Lower leg skin (tissue), 4 donors: ENCODE measurements around the gene UPP2. TPM values are rescaled to one million over a fixed set of nuclear protein-coding genes. Genes with fewer than 3 reads are reported as not detected.

Experiments
- DNase-seq, 2 donors: peaks; one replicate each; pipeline ENCODE4 v3.0.0-alpha.2; 2019; ENCODE audit warnings: low spot score in 2 of 2
- H3K4me3 ChIP-seq: fragments of 200-600 bp; sonication (generic); 2 replicates; pipeline ENCODE4 v1.5.1; 2017; ENCODE audit warnings: mild to moderate bottlenecking, low read depth; ENCODE audit not compliant: poor library complexity, severe bottlenecking
- POLR2A ChIP-seq, 2 donors: fragments of 450-650 bp; IDR thresholded peaks; one replicate each; pipeline ENCODE4 v1.6.1; 2016 to 2017; ENCODE audit warnings: antibody characterized with exemption in 2 of 2, mild to moderate bottlenecking in 1 of 2, moderate library complexity in 1 of 2
- WGBS, 2 donors: methylation state at CpG; one replicate each; pipeline ENCODE4 v1.1.5; 2018; 5-methylcytosine and 5-hydroxymethylcytosine counted together
- intact Hi-C: fragments of 100-400 bp; cut with DNase I; formaldehyde crosslinking; loops from one replicate; pipeline ENCODE4 v1.15.0; 2023; ENCODE audit warnings: low total_unique reads
- total RNA-seq, 4 donors: library from RNA; depleted of rRNA; stranded (reverse); fragments of >200 nt; gene quantifications; one replicate each; pipeline ENCODE4 v1.1.0, GENCODE V29; 2016
- TF ChIP-seq, protein P1 (sequence below), 3 donors: fragments of 450-650 bp; IDR thresholded peaks; one replicate each; pipeline ENCODE4 v1.5.1; 2016; ENCODE audit warnings: antibody characterized with exemption in 3 of 3, mild to moderate bottlenecking in 3 of 3, moderate library complexity in 2 of 3

UPP2 gene
- total RNA-seq, 4 donors from 2014 or later: not detected

DNA sequence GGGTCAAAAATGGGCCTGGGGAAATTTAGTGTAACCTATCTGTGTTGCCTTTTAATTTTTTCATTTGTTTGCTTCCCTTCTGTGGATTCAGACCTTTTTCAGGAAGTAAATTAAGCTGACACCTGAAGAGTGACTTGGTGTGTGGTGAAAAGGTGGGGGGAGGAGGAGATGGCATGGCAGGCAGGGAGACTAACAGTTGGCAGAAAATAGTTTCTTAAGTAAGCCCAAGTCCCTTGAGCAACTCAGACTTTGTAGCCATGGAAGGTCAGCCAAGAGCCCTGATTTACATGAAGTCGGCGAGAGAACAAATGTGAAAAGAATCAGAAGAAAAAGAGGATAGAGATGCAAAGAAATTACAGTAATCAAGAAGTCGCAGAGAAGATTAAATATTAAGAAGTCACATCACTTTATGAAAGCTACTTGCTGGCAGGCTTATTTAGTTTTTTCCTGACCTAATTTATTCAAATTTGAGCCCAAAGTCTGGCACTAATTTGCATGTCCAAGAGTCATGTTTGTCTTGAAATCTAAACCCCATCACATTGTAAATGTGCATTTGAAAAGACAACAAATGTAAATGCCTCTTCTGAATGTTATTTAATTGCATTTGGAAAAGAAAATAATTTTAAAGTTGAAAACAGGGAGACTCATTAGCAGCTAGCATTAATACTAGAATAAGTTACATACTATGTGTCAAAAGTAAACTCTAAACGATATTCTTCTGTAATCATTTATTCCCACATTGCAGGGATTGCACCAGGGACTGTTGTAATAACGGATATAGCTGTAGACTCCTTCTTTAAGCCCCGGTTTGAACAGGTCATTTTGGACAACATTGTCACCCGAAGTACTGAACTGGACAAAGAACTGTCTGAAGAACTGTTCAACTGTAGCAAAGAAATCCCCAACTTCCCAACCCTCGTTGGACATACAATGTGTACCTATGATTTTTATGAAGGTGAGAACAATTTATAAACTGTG lies 19.3 kb downstream of the UPP2 start:
- TF ChIP-seq, protein P1, sequence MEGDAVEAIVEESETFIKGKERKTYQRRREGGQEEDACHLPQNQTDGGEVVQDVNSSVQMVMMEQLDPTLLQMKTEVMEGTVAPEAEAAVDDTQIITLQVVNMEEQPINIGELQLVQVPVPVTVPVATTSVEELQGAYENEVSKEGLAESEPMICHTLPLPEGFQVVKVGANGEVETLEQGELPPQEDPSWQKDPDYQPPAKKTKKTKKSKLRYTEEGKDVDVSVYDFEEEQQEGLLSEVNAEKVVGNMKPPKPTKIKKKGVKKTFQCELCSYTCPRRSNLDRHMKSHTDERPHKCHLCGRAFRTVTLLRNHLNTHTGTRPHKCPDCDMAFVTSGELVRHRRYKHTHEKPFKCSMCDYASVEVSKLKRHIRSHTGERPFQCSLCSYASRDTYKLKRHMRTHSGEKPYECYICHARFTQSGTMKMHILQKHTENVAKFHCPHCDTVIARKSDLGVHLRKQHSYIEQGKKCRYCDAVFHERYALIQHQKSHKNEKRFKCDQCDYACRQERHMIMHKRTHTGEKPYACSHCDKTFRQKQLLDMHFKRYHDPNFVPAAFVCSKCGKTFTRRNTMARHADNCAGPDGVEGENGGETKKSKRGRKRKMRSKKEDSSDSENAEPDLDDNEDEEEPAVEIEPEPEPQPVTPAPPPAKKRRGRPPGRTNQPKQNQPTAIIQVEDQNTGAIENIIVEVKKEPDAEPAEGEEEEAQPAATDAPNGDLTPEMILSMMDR (IDR thresholded peaks at IDR 0.05): no peak
- no peak for TF ChIP-seq POLR2A (IDR thresholded peaks at IDR 0.05)
- intact Hi-C loops: no loop called here
- 76 to 79% methylated on average over 8 of the region's 8 CpGs for WGBS, 2 donors
- no peak for DNase-seq
- H3K4me3 ChIP-seq: no peak overlapping the region

DNA sequence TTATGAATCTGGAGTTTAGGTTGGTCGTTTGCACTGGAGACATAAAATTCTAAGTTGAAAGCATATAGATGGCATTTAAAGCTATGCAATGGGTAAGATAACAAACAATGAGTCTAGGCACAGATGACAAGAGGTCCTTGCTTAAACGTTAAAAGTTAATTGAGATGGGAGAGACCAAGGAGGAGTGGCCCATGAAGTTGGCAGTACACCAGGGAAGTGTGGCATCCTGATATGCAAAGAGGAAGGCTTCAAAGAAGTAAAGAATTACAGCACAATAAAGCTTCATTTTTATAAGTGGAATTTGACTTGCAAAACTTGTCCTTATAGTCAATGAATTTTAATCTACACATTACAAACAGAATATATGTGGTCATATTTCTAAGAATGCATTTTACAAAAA lies 23.2 kb downstream of the UPP2 start:
- H3K4me3 ChIP-seq: no peak overlapping the region
- TF ChIP-seq, protein P1 (IDR thresholded peaks at IDR 0.05): no peak
- TF ChIP-seq POLR2A (IDR thresholded peaks at IDR 0.05): no peak
- intact Hi-C loops: no loop called here
- DNase-seq: no peak
- 60 to 67% methylated on average over 2 of the region's 2 CpGs for WGBS, 2 donors

DNA sequence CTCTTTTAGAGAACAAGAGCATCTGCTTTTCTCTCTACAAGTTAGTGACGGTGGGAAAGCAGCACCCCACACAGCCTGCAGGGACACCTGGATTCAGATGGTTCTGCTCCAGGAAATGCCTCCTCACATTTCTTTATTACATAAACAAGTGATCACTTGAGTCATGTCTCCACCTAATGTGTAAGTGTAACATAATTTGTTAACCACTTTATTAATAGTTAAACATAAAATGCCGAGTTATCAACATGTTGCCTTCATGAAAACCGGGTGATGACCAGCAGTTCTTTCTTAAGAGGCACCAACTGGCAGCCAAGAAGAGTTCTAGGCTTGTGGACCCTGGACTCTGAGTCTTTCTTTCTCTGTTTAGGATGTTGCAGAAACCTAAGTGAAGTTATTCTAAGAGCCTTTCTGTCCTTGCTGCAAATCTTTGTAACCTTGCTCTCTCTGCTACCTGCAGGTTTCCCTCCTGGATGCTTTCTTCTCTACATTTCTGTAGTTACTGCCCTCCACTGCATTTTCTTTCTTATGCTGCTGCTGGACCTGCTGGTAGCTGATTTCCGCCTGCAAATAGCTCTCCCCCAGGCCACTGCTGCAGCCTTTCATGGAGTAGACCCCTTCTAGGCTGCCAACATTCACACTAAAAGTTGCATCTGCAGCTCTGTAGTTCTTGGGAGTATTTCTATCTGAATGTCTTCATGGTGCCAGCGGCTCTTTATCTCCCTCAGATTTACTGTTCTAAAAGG lies 24.3 kb downstream of the UPP2 start:
- DNase-seq: no peak
- TF ChIP-seq POLR2A (IDR thresholded peaks at IDR 0.05): no peak
- TF ChIP-seq, protein P1 (IDR thresholded peaks at IDR 0.05): no peak
- intact Hi-C loops: no loop called here
- H3K4me3 ChIP-seq: no peak overlapping the region
- 71 to 75% methylated on average over 5 of the region's 5 CpGs for WGBS, 2 donors

DNA sequence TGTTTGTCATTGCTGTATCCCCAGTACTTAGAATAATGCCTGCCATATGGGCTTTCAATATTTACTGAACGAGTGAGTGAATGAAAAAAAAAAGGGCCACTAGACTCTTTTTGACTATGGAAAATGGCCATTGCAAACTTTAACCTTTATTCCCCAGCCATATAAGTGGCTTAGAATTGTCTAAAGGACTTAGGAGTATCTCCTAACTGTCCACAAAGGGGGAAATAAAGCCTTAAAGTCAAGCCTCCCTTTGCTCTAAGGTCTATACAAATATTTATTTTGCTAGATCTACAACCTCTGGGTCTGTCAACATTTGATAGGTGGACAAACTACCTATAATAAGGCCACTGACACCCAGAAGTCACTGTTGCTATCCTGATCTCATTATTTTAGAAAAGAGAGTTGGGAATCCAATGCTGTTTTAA lies 25.7 kb downstream of the UPP2 start:
- H3K4me3 ChIP-seq: no peak overlapping the region
- DNase-seq: no peak
- intact Hi-C loops: no loop called here
- TF ChIP-seq, protein P1 (IDR thresholded peaks at IDR 0.05): no peak
- no peak for TF ChIP-seq POLR2A (IDR thresholded peaks at IDR 0.05)
- 43 to 49% methylated on average over 1 of the region's 1 CpG for WGBS, 2 donors

DNA sequence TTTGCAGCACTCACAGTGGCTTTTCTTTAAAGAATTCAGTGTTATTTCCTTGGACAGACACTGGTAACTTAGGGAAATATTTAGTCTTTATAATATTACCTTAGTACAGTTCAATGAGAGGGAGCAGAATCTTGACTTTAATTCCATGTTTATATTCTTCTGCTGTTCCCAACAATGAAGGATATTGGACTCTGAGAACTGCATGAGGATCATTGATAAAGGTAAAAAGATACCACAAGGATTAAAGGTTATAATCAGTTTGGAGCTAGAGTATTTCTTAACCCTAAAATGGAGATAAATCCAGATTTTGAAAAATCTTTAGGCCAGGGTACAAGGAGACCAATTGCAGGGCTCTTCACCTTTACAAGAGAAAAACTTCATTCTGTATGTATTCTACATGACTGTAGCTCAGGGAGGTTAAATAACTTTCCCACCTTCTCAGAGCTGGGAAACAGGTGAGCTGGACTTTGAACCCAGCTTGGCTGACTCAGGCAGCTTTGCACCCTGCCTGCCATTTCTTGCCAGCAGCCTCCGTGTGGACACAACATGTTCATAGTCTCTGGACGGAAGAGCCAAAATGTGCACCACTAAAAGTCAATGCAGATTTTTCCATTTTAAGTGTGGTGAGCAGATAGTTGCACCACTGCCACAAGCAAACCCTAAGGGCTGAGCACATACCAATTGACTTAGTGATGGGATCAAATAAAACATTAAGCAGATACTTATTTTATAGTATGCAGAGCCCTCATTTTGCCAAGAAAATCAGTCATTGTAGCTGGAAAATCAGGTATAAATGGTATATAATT lies 26.7 kb downstream of the UPP2 start:
- WGBS, 2 donors: 61 to 63% methylated on average over 2 of the region's 2 CpGs
- DNase-seq: no peak
- no peak overlapping the region for H3K4me3 ChIP-seq
- intact Hi-C loops: no loop called here
- no peak for TF ChIP-seq POLR2A (IDR thresholded peaks at IDR 0.05)
- TF ChIP-seq, protein P1 (IDR thresholded peaks at IDR 0.05): no peak
